A673 (cell line): ENCODE results near the gene DEXI.

Source experiments
- CTCF ChIP-seq: fragments of 300-800, 200-600 bp; sonication (generic); conservative IDR thresholded peaks from 2 replicates; pipeline ENCODE4 v1.5.1; 2017; ENCODE audit warnings: low read depth, mild to moderate bottlenecking, antibody characterized with exemption, low read length, moderate library complexity, mixed read lengths
- EZH2 ChIP-seq: fragments of 200-600 bp; sonication (generic); IDR thresholded peaks from 2 replicates; pipeline ENCODE4 v1.6.1; 2017; ENCODE audit warnings: borderline replicate concordance, low read depth, mild to moderate bottlenecking, mixed read lengths, antibody characterized with exemption, low read length; ENCODE audit not compliant: poor library complexity, severe bottlenecking

DNA sequence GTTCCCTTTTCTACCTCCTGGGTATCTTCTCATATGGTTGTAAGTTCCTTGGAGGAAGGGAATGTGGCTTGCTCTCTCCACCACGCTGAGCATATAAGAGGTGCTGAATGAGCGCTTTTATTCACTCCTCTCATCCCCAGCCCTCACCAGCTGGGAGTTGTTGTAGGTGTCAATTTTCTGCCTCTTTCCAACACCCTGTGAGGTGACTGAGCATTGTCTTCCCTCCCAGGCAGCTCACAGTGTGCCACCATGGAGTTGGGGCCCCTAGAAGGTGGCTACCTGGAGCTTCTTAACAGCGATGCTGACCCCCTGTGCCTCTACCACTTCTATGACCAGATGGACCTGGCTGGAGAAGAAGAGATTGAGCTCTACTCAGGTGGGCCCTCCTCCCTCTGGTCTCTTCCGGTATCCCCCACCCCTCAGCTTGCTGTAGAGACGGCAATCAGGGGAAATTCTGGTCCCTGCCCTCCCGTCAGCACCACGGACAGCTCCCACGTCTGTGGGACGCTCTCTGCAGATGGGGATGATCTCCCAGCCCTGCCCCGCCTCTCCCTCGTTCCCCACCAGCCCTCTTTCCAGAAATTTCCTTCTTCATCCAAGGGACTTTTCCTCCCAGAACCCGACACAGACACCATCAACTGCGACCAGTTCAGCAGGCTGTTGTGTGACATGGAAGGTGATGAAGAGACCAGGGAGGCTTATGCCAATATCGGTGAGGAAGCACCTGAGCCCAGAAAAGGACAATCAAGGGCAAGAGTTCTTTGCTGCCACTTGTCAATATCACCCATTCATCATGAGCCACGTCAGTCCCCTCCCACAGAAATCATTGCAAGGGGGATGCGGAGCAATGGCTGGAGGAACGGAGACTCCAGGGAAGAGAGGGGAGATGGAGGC is 47.0 kb downstream of the DEXI start:
- no peak for TF ChIP-seq CTCF
- TF ChIP-seq EZH2: no peak
